ENCODE measurements around the gene RNF111.

The RNF111 gene

DNA sequence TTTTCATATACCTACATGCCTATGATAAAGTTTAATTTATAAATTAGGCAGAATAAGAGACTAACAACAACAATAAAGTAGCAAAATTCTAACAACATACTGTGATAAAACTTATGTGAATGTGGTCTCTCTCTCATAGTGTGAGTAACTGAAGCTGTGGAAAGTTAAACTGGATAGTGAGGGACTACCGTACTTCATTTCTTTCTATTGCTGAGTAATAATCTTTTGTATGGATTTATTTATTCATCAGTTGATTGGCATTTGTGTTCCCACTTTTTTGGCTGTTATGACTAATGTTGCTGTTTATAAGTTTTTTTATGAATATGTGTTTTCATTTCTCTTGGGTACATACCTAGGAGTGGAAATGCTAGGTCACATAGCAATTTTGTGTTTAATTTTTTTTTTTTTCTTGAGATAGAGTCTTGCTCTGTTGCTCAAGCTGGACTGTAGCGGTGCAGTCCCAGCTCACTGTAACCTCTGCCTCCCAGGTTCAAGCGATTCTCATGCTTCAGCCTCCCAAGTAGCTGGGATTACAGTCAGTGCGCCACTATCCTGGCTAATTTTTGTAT lies 41.0 kb downstream of the RNF111 start:
- no peak for TF ChIP-seq POLR2AphosphoS5 (IDR thresholded peaks at IDR 0.05; ENCODE audit: low read depth, low read length)
- TF ChIP-seq, protein P1, sequence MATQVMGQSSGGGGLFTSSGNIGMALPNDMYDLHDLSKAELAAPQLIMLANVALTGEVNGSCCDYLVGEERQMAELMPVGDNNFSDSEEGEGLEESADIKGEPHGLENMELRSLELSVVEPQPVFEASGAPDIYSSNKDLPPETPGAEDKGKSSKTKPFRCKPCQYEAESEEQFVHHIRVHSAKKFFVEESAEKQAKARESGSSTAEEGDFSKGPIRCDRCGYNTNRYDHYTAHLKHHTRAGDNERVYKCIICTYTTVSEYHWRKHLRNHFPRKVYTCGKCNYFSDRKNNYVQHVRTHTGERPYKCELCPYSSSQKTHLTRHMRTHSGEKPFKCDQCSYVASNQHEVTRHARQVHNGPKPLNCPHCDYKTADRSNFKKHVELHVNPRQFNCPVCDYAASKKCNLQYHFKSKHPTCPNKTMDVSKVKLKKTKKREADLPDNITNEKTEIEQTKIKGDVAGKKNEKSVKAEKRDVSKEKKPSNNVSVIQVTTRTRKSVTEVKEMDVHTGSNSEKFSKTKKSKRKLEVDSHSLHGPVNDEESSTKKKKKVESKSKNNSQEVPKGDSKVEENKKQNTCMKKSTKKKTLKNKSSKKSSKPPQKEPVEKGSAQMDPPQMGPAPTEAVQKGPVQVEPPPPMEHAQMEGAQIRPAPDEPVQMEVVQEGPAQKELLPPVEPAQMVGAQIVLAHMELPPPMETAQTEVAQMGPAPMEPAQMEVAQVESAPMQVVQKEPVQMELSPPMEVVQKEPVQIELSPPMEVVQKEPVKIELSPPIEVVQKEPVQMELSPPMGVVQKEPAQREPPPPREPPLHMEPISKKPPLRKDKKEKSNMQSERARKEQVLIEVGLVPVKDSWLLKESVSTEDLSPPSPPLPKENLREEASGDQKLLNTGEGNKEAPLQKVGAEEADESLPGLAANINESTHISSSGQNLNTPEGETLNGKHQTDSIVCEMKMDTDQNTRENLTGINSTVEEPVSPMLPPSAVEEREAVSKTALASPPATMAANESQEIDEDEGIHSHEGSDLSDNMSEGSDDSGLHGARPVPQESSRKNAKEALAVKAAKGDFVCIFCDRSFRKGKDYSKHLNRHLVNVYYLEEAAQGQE (IDR thresholded peaks at IDR 0.05; ENCODE audit: insufficient read depth in 1 of 2, low read depth in 2 of 2, low read length in 2 of 2) = no peak
- TF ChIP-seq SIN3A (IDR thresholded peaks at IDR 0.05; ENCODE audit: borderline replicate concordance, insufficient read depth, low read length) = no peak
- TF ChIP-seq FOXP2 (optimal IDR thresholded peaks at IDR 0.05; ENCODE audit: borderline replicate concordance, extremely low read depth, extremely low read length, insufficient read depth) = no peak
- TF ChIP-seq TAF1 (IDR thresholded peaks at IDR 0.05; ENCODE audit: borderline replicate concordance, insufficient read depth, low read length) = no peak

DNA sequence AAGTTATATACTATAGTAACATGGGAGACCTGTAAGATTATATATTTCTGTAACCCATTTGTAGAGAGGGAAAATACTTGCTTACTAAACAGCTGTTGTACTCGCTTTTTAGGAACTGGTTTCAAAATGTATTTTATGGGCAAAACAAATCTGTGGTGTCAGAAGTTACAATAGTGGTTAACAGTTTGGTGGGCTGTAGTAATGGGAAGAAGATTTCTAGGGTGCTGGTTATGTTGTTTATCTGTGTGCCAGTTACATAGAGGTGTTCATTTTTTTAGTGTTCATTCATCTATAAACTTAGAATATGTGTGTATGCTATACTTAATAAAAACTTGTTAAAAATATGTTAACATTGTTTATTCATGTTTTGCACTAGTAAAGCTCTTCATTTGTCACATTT lies 42.1 kb downstream of the RNF111 start:
- no peak for TF ChIP-seq POLR2AphosphoS5 (IDR thresholded peaks at IDR 0.05; ENCODE audit: low read depth, low read length)
- no peak for TF ChIP-seq TAF1 (IDR thresholded peaks at IDR 0.05; ENCODE audit: borderline replicate concordance, insufficient read depth, low read length)
- TF ChIP-seq FOXP2 (optimal IDR thresholded peaks at IDR 0.05; ENCODE audit: borderline replicate concordance, extremely low read depth, extremely low read length, insufficient read depth) = no peak
- TF ChIP-seq, protein P1 (IDR thresholded peaks at IDR 0.05; ENCODE audit: insufficient read depth in 1 of 2, low read depth in 2 of 2, low read length in 2 of 2) = no peak
- no peak for TF ChIP-seq SIN3A (IDR thresholded peaks at IDR 0.05; ENCODE audit: borderline replicate concordance, insufficient read depth, low read length)

DNA sequence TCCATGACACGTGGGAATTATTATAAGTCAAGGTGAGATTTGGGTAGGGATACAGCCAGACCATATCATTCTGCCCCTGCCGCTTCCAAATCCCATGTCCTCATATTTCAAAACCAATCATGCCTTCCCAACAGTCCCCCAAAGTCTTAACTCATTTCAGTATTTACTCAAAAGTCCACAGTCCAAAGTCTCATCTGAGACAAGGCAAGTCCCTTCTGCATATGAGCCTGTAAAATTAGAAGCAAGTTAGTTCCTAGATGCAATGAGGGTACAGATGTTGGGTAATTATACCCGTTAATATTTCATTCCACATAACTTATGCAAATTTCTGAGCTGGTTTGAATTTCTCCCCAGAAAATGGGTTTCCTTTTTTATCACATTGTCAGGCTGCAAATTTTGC lies 47.7 kb downstream of the RNF111 start:
- TF ChIP-seq FOXP2 (optimal IDR thresholded peaks at IDR 0.05; ENCODE audit: borderline replicate concordance, extremely low read depth, extremely low read length, insufficient read depth) = no peak

DNA sequence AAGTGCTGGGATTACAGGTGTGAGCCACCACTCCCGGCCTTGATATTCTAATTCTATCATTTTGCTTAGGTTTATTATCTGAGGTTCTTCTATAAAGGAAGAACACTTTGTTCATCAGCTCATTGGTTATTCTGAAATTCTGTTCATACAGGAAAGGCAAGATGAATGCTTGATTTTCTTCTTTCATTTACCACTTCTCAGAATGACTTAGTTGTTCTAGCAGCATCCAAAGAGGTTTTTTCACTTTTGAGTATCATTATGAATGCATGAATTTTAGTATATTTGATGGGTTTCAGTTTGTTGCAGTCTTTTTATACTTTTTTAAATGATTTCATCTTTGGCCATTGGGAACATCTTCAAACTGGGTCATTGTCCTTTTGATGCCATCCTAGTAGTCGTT lies 51.8 kb downstream of the RNF111 start:
- TF ChIP-seq SIN3A (IDR thresholded peaks at IDR 0.05; ENCODE audit: borderline replicate concordance, insufficient read depth, low read length) (no peak), FOXP2 (optimal IDR thresholded peaks at IDR 0.05; ENCODE audit: borderline replicate concordance, extremely low read depth, extremely low read length, insufficient read depth) (no peak), TAF1 (IDR thresholded peaks at IDR 0.05; ENCODE audit: borderline replicate concordance, insufficient read depth, low read length) (no peak), POLR2AphosphoS5 (IDR thresholded peaks at IDR 0.05; ENCODE audit: low read depth, low read length) (no peak)
- TF ChIP-seq, protein P1 (IDR thresholded peaks at IDR 0.05; ENCODE audit: insufficient read depth in 1 of 2, low read depth in 2 of 2, low read length in 2 of 2) = no peak

DNA sequence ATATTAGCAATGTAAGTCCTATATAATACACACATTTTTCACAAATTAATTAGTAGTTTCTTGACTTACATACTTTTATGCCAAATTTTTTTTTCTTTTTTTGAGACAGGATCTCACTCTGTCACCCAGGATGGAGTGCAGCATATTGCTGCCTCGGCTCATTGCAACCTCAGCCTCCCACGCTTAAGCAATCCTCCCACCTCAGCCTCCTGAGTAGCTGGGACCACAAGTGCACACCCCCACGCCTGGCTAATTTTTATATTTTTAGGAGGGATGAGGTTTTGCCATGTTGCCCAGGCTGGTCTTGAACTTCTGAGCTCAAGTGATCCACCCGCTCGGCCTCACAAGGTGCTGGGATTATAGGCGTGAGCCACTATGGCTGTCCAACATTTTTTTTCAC lies 54.6 kb downstream of the RNF111 start:
- TF ChIP-seq POLR2AphosphoS5 (IDR thresholded peaks at IDR 0.05; ENCODE audit: low read depth, low read length) (no peak), SIN3A (IDR thresholded peaks at IDR 0.05; ENCODE audit: borderline replicate concordance, insufficient read depth, low read length) (no peak), FOXP2 (optimal IDR thresholded peaks at IDR 0.05; ENCODE audit: borderline replicate concordance, extremely low read depth, extremely low read length, insufficient read depth) (no peak), TAF1 (IDR thresholded peaks at IDR 0.05; ENCODE audit: borderline replicate concordance, insufficient read depth, low read length) (no peak)
- TF ChIP-seq, protein P1 (IDR thresholded peaks at IDR 0.05; ENCODE audit: insufficient read depth in 1 of 2, low read depth in 2 of 2, low read length in 2 of 2) = no peak

All from PFSK-1 (cell line).